NCI-H446 treated with DMSO at 0.1 percent for 48 hours (cell line): ENCODE measurements around the gene COG4.

ENCODE experiments used
- DNase-seq: peaks from one replicate; lab custom pipeline; 2025; lab: John Stamatoyannopoulos, UW

Gene COG4

DNA sequence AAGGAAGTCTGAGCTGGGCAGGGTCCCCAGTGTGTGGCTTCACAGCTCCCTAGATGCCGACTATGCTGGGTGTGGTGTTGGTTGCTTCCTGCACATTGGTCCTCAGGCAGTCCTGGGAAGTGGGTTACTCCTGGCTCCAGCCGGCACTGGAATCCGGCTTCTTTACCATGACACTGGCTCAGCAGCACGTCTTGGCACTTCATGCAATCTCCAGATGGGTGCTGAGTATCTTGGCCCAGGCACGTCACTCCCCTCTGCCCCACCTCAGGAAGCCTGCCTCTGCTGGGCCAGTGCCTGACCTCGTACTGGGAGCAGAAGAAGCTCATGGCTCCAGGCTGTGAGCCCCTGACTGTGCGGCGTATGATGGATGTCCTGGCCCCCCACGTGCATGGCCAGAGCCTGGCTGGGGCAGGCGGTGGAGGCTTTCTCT lies 44.4 kb downstream of the COG4 start:
- peak; percentile 68 for DNase-seq

DNA sequence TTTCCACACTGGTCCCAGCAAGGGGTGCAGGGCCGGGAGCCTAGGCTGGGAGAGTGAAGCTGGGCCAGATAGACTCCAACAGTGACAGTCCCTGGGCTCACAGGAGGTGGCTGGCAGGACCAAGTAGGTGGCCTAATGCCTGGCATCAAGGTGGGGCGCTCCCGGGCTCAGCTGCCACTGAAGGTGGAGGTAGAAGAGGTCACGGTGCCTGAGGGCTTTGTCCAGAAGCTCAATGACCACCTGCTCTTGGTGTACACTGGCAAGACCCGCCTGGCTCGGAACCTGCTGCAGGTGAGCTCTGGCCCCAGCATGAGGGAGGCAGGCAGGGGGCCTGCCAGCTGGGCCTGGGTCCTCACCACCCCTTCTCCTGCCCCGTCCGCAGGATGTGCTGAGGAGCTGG lies 45.2 kb downstream of the COG4 start:
- DNase-seq = no peak

DNA sequence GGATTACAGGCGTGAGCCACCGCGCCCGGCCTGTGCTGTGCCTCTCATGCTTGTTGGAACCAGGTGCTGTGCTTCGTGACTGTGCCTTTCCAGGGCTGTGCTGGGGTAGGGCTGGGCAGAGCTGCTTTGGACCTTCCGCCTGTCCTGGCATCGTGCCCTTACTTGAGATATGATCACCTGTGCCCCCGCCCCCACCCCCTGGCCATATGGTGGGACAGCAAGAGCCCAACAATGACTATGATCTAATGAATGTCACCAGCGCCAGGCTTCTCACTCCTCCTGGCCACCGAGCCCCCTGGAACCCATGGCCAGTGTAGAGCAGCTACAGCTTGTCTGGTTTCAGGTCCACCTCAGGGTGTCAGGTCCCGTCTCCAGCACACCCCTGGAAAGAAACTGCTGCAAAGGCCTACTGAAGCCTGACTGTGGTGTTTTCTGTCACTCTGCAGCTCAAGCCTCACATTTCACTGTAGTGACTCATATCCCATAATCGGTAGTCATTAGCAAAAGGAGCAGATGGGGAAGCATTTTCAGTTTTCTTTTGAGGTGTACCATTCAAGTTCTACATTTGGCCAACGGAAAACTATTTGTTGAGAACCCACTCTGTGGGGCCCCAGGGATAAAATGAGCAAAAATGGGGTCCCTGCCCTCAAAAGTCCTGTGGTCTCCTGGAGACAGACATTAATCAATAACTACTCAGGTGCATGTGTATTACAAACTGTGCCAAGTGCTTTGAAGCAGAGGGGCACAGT lies 46.9 kb downstream of the COG4 start:
- DNase-seq = peak; percentile 54

DNA sequence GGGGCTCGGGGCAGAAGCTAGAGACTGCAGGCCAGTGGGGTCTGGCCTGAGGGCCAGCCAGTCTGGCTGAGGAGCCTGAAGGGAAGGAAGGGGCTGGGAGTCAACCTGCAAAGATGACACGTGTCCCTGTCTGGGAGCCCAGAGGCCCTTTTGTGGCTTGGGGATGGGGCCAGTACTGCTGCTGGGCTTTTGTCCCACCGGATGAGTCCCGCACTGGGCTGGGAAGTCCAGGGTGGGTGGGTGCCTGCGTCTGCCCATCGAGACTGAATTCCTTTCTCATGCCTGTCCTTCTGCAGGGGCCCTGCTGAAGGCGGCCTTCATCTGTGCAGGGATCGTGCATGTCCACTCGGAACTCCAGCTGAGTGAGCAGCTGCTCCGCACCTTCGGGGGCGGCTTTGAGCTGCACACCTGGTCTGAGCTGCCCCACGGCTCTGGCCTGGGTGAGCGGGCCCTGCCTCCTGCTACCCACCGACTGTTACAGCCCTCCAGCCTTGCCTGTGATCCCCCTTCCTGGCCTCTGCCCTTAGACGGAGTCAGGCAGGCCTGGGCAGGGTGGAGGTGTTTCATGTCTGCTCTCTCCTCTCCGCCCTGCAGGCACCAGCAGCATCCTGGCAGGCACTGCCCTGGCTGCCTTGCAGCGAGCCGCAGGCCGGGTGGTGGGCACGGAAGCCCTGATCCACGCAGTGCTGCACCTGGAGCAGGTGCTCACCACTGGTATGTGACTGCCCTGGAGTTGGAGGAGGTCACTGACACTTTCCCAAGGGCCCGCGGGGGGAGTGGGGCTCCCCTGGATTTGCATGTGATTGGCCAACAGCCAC lies 48.1 kb downstream of the COG4 start:
- no peak for DNase-seq

DNA sequence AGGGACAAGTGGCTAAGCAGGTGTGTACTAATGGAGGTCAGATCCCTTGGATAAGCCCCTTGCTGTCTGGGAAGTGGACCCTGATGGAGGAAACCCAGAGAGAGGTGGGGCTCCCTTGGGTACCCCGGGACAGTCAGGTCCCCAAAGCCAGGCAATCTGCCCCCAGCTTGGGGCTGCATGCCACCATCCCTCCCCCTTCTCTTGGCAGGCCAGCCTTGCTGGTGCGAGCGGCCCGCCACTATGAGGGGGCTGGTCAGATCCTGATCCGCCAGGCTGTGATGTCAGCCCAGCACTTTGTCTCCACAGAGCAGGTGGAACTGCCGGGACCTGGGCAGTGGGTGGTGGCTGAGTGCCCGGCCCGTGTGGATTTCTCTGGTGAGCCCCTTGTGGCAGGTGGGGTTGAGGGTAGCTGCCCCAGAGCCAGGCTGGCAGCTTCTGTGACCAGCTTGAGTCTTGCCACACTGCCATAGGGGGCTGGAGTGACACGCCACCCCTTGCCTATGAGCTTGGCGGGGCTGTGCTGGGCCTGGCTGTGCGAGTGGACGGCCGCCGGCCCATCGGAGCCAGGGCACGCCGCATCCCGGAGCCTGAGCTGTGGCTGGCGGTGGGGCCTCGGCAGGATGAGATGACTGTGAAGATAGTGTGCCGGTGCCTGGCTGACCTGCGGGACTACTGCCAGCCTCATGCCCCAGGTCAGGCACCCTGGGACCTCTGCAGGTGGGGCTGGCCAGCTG lies 48.9 kb downstream of the COG4 start:
- DNase-seq = no peak

DNA sequence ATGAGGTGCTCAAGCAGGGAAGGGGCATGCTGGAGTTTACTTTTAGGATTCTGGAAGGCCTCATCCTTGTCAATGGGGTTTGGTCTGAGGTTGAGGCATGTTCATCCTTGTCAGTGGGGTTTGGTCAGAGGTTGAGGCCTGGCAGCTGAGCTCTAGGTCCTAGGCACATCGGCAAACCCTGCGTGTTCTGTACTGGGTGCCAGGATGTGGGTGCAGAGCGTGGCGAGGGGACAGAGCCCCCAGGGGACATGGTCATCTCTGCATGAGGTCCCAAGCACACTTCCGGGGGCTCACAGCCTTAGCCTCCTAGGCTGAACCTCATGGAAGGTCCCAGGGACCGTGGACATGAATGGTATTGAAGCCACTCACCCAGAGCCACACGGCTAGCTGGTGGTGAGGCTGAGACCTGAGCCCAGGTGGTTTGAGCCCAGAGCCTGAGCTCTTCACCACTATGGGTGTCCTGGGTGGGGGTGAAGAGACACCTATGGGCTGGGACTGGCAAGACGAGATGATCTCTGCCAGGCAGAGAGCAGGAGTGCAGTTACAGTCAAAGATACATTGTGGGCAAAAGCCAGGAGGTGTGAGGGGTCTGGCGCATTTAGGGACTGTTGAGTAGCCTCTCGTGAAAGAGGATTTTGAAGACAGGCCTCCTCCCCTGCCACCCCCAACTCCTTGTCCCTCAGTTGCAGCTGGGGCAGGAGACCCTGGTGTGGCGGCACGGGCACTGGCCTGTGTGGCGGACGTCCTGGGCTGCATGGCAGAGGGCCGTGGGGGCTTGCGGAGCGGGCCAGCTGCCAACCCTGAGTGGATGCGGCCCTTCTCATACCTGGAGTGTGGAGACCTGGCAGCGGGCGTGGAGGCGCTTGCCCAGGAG lies 49.7 kb downstream of the COG4 start:
- DNase-seq = no peak

DNA sequence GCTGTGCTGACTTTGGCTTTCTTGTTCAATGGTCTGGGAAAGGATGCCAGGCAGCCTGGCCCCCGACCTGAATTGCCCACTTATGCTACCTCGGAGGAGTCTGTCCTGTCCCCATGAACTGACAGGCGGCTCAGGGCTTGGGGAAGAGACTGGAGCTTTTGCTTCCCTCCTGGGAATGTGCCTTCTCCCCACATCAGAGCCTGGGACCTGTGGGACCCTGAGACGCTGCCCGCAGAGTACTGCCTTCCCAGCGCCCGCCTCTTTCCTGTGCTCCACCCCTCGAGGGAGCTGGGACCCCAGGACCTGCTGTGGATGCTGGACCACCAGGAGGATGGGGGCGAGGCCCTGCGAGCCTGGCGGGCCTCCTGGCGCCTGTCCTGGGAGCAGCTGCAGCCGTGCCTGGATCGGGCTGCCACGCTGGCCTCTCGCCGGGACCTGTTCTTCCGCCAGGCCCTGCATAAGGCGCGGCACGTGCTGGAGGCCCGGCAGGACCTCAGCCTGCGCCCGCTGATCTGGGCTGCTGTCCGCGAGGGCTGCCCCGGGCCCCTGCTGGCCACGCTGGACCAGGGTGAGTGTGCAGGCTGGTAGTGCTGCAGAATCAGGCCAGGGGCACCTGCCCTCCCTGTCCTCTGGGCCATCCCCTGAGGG lies 50.4 kb downstream of the COG4 start:
- no peak for DNase-seq

DNA sequence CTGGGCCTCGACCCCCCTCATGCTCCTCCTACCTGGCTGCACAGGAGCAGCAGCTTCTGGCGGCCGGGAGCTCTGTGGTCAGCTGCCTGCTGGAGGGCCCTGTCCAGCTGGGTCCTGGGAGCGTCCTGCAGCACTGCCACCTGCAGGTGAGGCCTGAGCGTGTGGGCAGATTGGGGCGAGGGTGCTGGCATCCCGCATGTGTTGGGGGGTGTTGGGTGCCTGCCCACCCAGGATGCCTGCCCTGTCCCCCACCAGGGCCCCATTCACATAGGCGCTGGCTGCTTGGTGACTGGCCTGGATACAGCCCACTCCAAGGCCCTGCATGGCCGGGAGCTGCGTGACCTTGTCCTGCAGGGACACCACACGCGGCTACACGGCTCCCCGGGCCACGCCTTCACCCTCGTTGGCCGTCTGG lies 52.4 kb downstream of the COG4 start:
- DNase-seq = no peak

DNA sequence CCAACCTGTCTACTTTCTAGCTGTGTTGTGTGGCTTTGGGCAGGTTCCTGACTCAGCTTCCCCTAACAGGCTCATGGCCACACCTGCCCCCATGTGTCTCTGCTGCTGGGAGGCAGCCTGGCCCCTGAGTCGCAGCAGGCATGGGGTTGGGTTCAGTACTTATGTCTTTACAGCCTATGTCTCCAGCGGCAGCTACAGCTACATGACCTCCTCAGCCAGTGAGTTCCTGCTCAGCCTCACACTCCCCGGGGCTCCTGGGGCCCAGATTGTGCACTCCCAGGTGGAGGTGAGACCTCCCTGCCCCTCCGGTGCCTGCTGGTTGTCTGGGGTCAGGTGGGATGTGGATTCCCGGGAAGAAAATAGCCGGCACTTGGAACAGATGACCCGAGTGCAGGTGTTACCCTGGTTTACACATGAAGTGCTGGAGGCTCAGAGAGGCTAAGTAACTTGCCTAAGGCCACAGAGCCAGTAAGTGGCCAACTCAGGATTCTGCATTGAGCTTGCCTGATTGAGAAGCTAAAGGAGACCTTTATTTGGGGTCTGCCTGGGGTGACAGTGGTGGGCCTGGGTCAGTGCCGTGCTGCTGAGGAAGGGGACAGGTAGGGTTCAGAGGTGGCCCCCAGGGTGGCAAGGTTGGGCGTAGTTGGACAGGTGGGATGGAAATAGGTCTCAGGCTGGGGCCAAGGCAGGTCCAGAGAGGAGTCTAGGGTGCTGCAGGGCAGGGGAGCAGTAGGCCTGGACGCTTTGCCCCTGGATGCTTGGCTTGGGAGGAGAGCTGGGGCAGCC lies 53.0 kb downstream of the COG4 start:
- no peak for DNase-seq

DNA sequence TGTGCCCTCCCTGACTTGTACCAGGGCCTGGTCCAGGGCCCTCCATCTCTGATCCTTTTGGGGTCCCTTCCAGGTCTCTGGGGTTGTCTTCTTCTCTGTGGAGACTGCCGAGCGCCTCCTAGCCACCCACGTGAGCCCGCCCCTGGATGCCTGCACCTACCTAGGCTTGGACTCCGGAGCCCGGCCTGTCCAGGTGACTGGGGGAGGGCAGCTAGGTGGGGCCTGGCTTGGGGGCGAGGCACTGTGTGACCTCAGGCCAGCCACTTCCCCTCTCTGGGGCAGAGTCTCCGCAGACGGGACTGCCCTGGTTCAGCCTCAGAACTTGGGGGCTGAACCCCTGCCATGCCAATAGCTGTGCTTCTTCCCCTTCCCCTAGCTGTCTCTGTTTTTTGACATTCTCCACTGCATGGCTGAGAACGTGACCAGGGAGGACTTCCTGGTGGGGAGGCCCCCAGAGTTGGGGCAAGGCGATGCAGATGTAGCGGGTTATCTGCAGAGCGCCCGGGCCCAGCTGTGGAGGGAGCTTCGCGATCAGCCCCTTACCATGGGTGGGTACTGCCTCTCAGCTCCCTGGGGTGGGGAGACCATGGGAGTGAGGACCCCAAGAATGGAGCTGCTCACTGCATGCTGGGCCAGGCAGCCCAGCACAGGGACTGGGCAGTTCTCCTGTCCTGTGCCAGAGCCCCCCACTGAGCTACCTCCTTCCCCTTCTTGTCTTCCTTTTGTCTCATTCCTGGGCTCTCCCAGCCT lies 54.4 kb downstream of the COG4 start:
- no peak for DNase-seq

DNA sequence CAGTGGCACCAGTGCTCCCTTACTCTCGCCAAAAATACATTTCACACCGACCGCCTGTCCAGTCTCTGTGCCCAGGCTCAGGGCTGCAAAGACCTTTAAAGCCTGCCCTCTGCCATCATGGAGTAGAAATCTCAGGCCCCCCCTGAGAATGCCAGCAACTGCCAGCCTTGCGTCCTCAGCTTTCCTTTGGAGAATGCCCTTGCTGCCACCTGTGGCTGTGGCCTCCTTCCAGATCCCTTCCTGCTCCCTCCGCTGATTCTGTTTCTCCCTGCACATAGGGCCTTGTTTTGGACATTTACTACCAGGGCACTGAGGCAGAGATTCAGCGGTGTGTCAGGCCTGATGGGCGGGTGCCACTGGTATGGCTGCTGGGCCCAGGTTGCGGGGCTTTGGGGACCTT lies 55.7 kb downstream of the COG4 start:
- no peak for DNase-seq

DNA sequence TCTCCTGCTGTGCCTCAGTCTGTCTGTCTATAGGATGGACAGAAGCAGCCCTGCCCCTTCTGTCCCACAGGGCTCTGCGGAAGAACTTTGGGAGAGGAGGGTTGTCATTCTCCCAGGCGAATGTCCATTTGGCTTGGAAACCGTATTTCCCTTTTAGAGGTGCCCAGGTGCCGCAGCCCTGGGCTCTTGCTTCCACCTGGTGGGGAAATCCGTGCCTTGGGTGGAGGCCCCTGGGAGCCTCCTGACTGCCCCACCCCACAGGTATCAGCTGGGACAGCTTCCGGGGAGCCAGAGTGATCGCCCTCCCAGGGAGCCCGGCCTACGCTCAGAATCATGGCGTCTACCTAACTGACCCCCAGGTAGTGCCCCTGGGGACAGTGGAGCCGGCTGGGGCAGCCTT lies 56.2 kb downstream of the COG4 start:
- no peak for DNase-seq

DNA sequence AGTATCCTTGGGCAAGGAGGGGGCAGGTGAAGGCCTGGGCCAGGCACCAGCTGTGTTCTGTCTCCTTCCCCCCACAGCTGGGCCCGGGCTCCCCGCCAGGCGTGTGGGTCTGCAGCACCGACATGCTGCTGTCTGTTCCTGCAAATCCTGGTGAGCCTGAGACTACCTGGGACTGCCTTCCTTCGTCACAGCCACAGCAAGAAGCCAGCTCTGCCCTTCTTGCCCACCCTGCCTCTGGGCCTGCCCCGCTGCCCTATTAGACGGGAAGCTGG lies 56.6 kb downstream of the COG4 start:
- no peak for DNase-seq

DNA sequence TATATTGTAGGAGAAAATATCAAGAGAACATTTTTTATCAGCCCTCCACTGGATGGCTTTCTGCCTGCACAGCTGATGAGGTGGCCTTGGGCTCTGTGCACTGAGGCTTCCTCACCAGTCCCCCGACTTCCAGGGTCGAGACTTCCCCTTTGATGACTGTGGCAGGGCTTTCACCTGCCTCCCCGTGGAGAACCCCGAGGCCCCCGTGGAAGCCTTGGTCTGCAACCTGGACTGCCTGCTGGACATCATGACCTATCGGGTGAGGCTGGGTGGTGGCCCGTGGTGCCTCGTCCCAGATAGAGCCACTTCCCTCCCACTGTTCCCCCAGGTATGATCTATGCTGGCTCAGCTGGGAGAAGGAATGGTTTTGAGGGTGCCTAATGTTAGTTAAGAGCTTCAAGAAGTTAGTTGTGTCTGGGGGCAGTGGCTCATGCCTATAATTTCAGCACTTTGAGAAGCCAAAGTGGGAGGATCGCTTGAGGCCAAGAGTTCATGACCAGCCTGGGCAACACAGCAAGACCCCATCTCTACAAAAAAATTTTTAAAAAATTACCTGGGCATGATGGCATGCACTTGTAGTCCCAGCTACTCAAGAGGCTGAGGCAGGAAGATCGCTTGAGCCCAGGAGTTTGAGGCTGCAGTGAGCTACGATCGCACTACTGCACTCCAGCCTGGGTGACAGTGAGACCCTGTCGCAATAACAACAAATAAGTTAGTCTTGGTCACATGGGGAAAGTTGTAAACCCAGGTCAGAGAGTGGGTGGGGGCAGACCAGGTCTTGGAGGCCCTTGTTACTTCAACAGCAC lies 57.2 kb downstream of the COG4 start:
- DNase-seq = no peak

DNA sequence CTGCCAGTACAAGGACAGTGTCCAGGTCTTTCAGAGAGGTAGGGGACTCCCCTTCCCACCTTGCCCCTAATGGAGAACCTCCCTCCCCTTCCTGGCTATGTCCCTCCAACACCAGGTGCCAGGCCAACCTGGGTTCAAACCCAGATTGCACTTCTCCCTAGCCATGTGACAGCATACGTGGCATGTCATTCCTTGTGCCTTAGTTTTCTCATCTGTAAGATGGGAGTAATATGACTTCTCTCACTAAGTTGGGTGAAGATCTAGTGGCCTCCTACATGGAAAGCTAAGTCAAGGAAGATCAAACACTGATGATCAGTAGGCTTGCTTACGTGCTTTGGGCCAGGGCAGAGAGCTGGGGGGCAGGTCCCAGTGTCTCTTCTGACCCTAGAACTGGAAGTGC lies 60.1 kb downstream of the COG4 start:
- no peak for DNase-seq

DNA sequence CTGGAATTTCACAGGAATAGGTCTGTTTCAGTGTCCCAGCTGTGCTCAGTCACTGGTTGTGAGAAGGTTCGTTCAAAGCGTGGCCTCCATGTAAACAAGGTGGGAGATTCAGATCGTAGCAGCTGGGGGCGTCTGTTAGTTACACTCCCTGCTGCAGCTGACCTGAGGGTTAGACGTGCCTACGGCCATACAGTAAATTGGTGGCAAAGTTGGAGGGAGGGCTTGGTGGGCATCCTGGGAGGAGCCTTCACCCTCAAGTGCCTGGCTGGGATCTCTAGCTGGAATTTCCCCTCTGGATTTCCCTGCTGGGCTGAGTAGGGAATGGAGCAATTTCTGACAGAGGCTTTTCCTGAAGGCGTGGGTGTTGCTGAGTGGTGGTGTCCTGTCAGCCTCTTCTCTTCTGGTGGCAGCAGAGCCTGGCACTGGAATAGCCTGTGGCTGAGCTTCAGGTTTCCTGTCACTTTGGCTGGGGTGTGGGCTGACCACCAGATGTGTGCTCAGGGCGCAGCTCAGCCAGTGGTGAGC lies 62.6 kb downstream of the COG4 start:
- no peak for DNase-seq

DNA sequence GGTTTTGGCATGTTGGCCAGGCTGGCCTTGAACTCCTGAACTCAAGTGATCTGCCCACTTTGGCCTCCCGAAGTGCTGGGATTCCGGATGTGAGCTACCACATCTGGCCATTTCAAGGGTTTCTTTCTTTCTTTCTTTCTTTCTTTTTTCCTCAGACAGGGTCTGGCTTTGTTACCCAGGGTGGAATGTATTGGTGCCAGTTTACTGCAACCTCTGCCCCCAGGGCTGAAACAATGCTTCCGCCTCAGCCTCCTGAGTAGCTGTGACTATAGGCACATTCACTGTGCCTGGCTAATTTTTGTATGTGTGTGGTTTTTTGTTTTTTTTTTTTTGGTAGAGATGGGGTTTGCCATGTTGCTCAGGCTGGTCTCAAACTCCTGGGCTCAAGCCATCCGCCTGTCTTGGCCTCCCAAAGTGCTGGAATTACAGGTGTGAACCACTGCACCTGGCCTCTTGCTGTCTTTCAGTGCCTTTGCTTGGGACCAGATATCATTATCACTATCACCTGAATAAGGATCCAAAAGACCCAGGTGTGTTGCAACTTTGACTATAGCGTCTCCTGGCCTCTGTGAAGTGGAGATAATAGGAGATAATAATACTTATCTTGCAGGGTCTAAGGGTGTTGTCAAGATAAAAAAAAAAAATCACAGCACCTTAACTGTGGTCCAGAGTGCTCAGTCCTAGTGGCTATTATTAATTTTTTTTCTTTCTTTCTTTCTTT lies 65.7 kb downstream of the COG4 start:
- no peak for DNase-seq

DNA sequence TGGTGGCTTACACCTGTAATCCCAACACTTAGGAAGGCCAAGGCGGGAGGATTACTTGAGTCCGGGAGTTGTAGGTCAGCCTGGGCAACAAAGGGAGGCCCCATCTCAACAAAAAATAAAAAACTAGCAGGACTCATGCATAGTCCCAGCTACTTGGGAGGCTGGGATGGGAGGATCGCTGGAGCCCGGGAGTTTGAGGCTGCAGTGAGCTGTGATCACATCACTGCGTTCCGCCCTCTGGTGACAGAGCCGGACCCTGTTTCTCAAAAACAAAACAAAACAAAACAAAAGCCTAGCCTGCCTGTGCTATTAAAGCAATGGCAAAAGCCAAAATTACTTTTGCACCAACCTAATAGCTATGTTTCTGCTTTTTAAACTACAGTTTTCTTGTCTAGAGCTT lies 67.4 kb downstream of the COG4 start:
- no peak for DNase-seq
